HepG2 (cell line): ENCODE results near the gene TTC23L. TPM values are rescaled to one million over a fixed set of nuclear protein-coding genes. Genes with fewer than 3 reads are reported as not detected.

Experiments used
- ARNT ChIP-seq: fragments of 450-650 bp; IDR thresholded peaks from 2 replicates; pipeline ENCODE4 v1.6.1; 2017
- E2F5 ChIP-seq: sonication (generic); formaldehyde crosslinking; conservative IDR thresholded peaks from 2 replicates; pipeline ENCODE4 v1.4.0; 2020; ENCODE audit warnings: missing genetic modification reagents
- IRF2 ChIP-seq: IDR thresholded peaks from 2 replicates; pipeline ENCODE4 v1.6.1; 2018; ENCODE audit warnings: missing genetic modification reagents, missing compliant biosample characterization
- KDM2A ChIP-seq: sonication (generic); formaldehyde crosslinking; IDR thresholded peaks from 2 replicates; pipeline ENCODE4 v1.4.0; 2020; ENCODE audit warnings: low read depth, missing genetic modification reagents, borderline replicate concordance
- KLF16 ChIP-seq, 2 experiments: sonication (generic) in 1 of 2; formaldehyde crosslinking in 1 of 2; IDR thresholded peaks; 2 replicates each; pipeline versions ENCODE4 v1.6.1 to v1.8.0; 2016 to 2023; ENCODE audit warnings: missing genetic modification reagents in 2 of 2, missing compliant biosample characterization in 1 of 2
- KMT2A ChIP-seq: sonication (generic); formaldehyde crosslinking; IDR thresholded peaks from 2 replicates; pipeline ENCODE4 v1.4.0; 2020; ENCODE audit warnings: missing genetic modification reagents
- MEIS1 ChIP-seq: sonication (generic); formaldehyde crosslinking; IDR thresholded peaks from 2 replicates; pipeline ENCODE4 v1.9.0; 2021; ENCODE audit warnings: mild to moderate bottlenecking, missing genetic modification reagents, moderate library complexity, borderline replicate concordance
- PAXIP1 ChIP-seq: sonication (generic); formaldehyde crosslinking; conservative IDR thresholded peaks from 2 replicates; pipeline ENCODE4 v1.4.0; 2020; ENCODE audit warnings: mild to moderate bottlenecking, missing genetic modification reagents, moderate library complexity
- POLR2A ChIP-seq, 2 experiments: IDR thresholded peaks; 2 replicates each; pipeline ENCODE4 v1.6.1; 2011; ENCODE audit warnings: low read depth in 2 of 2, low read length in 2 of 2, mild to moderate bottlenecking in 1 of 2, moderate library complexity in 1 of 2; ENCODE audit not compliant: insufficient read depth in 1 of 2
- SP2 ChIP-seq: sonication (generic); formaldehyde crosslinking; IDR thresholded peaks from 2 replicates; pipeline ENCODE4 v1.5.1; 2020; ENCODE audit warnings: mild to moderate bottlenecking, missing genetic modification reagents
- YEATS2 ChIP-seq: sonication (generic); formaldehyde crosslinking; IDR thresholded peaks from 2 replicates; pipeline ENCODE4 v1.4.0; 2020; ENCODE audit warnings: missing genetic modification reagents, borderline replicate concordance
- ZNF317 ChIP-seq: sonication (generic); formaldehyde crosslinking; IDR thresholded peaks from 2 replicates; pipeline ENCODE4 v1.5.0; 2020; ENCODE audit warnings: mild to moderate bottlenecking, missing genetic modification reagents
- ZNF546 ChIP-seq: sonication (generic); formaldehyde crosslinking; conservative IDR thresholded peaks from 2 replicates; pipeline ENCODE4 v1.8.1; 2023; ENCODE audit warnings: mild to moderate bottlenecking, missing genetic modification reagents
- ZNF788 ChIP-seq: sonication (generic); formaldehyde crosslinking; IDR thresholded peaks from 2 replicates; pipeline ENCODE4 v1.5.0; 2020; ENCODE audit warnings: mild to moderate bottlenecking, missing genetic modification reagents, borderline replicate concordance
- ZNF792 ChIP-seq: IDR thresholded peaks from 2 replicates; pipeline ENCODE4 v1.6.1; 2016
- polyA plus RNA-seq, 8 experiments: library from polyadenylated mRNA; depleted of rRNA in 3 of 8; stranded (reverse) in 7 of 8; unstranded in 1 of 8; fragments of >200 nt; fragmentation: Illumina TruSeq in 4 of 8; extraction: Trizol in 4 of 8; gene quantifications; 2 replicates each; pipeline versions ENCODE4 v1.2.1 to v1.2.3, GENCODE V29; 2011 to 2016; ENCODE audit warnings: low read depth in 4 of 8, missing spikeins in 1 of 8, mixed read lengths in 1 of 8; ENCODE audit not compliant: insufficient read depth in 1 of 8
- total RNA-seq, 5 experiments: library from RNA; depleted of rRNA; stranded (reverse); fragments of >200 nt; fragmentation: Illumina TruSeq; extraction: Trizol; gene quantifications; 2 replicates each; pipeline ENCODE4 v1.2.3, GENCODE V29; 2016; ENCODE audit warnings: low read depth in 1 of 5
- TF ChIP-seq, protein P1 (sequence below): fragments of 450-650 bp; IDR thresholded peaks from 2 replicates; pipeline ENCODE4 v1.6.1; 2016
- TF ChIP-seq, protein P2 (sequence below): sonication (generic); formaldehyde crosslinking; IDR thresholded peaks from 2 replicates; pipeline ENCODE4 v1.4.0; 2020; ENCODE audit warnings: missing genetic modification reagents
- TF ChIP-seq, protein P3 (sequence below): sonication (generic); formaldehyde crosslinking; IDR thresholded peaks from 2 replicates; pipeline ENCODE4 v1.4.0; 2020; ENCODE audit warnings: missing genetic modification reagents

Gene TTC23L
- total and polyA plus RNA-seq, 2 of the 13 experiments (the other 11 are each of a cell fraction or from before 2014, with no cell fraction given): 0.37 to 1.4 TPM

DNA sequence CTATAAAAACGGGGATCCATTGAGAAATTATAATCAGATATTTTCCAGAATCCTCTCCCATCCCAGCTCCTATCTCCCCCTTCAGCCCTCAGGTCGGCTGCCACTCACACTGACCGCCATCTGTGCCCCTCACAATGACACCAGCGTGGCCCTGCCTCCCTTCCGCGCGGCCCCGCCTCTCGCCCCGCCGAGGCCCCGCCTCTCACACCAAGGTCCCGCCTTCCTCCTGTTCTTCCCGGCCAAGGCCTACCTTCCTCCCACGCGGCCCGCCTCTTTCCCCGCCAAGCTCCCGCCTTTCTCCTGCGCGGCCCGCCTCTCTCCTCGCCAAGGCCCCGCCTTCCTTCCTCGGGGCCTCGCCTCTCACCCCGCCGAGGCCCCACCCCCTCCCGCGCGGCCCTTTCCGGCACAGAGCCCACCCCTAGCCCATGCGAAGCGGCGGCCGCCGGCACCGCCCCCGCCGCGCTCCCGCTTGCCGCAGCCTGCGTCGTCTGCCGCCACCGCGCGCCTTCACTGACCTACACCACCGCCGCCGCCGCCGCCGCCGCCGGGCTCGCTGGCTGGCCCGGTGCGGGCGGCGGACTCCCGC, 90.3 kb downstream of the TTC23L start, which contains the start of gene DNAJC21 (continued):
- TF ChIP-seq, protein P1, sequence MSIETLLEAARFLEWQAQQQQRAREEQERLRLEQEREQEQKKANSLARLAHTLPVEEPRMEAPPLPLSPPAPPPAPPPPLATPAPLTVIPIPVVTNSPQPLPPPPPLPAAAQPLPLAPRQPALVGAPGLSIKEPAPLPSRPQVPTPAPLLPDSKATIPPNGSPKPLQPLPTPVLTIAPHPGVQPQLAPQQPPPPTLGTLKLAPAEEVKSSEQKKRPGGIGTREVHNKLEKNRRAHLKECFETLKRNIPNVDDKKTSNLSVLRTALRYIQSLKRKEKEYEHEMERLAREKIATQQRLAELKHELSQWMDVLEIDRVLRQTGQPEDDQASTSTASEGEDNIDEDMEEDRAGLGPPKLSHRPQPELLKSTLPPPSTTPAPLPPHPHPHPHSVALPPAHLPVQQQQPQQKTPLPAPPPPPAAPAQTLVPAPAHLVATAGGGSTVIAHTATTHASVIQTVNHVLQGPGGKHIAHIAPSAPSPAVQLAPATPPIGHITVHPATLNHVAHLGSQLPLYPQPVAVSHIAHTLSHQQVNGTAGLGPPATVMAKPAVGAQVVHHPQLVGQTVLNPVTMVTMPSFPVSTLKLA: peak; percentile 67
- peak; percentile 42; the same call in 1 of the 2 replicates for TF ChIP-seq KDM2A (CRISPR knock-in tag)
- TF ChIP-seq IRF2 (CRISPR knock-in tag): 0 out of 2 replicates have a peak, but pooled peaks have one; percentile 38
- TF ChIP-seq, protein P2, sequence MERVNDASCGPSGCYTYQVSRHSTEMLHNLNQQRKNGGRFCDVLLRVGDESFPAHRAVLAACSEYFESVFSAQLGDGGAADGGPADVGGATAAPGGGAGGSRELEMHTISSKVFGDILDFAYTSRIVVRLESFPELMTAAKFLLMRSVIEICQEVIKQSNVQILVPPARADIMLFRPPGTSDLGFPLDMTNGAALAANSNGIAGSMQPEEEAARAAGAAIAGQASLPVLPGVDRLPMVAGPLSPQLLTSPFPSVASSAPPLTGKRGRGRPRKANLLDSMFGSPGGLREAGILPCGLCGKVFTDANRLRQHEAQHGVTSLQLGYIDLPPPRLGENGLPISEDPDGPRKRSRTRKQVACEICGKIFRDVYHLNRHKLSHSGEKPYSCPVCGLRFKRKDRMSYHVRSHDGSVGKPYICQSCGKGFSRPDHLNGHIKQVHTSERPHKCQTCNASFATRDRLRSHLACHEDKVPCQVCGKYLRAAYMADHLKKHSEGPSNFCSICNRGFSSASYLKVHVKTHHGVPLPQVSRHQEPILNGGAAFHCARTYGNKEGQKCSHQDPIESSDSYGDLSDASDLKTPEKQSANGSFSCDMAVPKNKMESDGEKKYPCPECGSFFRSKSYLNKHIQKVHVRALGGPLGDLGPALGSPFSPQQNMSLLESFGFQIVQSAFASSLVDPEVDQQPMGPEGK (CRISPR knock-in tag): 0 out of 2 replicates have a peak, but pooled peaks have one; percentile 23
- peak; percentile 51; the same call in 1 of the 2 replicates for TF ChIP-seq YEATS2 (CRISPR knock-in tag)
- TF ChIP-seq, protein P3, sequence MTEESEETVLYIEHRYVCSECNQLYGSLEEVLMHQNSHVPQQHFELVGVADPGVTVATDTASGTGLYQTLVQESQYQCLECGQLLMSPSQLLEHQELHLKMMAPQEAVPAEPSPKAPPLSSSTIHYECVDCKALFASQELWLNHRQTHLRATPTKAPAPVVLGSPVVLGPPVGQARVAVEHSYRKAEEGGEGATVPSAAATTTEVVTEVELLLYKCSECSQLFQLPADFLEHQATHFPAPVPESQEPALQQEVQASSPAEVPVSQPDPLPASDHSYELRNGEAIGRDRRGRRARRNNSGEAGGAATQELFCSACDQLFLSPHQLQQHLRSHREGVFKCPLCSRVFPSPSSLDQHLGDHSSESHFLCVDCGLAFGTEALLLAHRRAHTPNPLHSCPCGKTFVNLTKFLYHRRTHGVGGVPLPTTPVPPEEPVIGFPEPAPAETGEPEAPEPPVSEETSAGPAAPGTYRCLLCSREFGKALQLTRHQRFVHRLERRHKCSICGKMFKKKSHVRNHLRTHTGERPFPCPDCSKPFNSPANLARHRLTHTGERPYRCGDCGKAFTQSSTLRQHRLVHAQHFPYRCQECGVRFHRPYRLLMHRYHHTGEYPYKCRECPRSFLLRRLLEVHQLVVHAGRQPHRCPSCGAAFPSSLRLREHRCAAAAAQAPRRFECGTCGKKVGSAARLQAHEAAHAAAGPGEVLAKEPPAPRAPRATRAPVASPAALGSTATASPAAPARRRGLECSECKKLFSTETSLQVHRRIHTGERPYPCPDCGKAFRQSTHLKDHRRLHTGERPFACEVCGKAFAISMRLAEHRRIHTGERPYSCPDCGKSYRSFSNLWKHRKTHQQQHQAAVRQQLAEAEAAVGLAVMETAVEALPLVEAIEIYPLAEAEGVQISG: 0 out of 2 replicates have a peak, but pooled peaks have one; percentile 23
- TF ChIP-seq ARNT: no peak
- 0 out of 2 replicates have a peak, but pooled peaks have one; percentile 31 for TF ChIP-seq PAXIP1 (CRISPR knock-in tag)
- 0 out of 2 replicates have a peak, but pooled peaks have one; percentile 52 for TF ChIP-seq MEIS1
- peak; percentile 41; the same call in 1 of the 2 replicates for TF ChIP-seq ZNF788 (CRISPR knock-in tag)
- TF ChIP-seq ZNF792 (CRISPR knock-in tag): 0 out of 2 replicates have a peak, but pooled peaks have one; percentile 27
- no peak; a peak in 1 of 4 replicates for TF ChIP-seq KLF16 (CRISPR knock-in tag; IDR thresholded peaks at IDR 0.05)
- TF ChIP-seq ZNF546 (CRISPR knock-in tag): no peak
- peak; percentile 49 to 59; a peak in 3 of 4 replicates for TF ChIP-seq POLR2A (IDR thresholded peaks at IDR 0.05; ENCODE audit: insufficient read depth in 1 of 2, low read depth in 2 of 2, low read length in 2 of 2)
- 0 out of 2 replicates have a peak, but pooled peaks have one; percentile 65 for TF ChIP-seq E2F5 (CRISPR knock-in tag)
- TF ChIP-seq SP2: peak; percentile 55
- TF ChIP-seq KMT2A (CRISPR knock-in tag): peak; percentile 50; the same call in 1 of the 2 replicates
- TF ChIP-seq ZNF317: peak; percentile 98
